COLO668 (cell line): Measurements from ENCODE around the gene CCR9.
A peak's percentile ranks its signal among the peaks of the same experiment; 100 is the strongest.
"Not testable (repeated sequence)": the region's sequence is repeated elsewhere in the genome, so short reads cannot be mapped to it uniquely, and the experiment has no call there.

Source experiments
- DNase-seq: peaks from one replicate; lab custom pipeline; 2025; ENCODE audit not compliant: unreplicated experiment; lab: John Stamatoyannopoulos, UW

CCR9 gene

GRCh38 chr3:45885979-45886705, at the start of gene CCR9:
Gene CCR9 (plus strand): TSS chr3:45886543. CDS start chr3:45894934, 8,391 bp downstream.
- peak; percentile 10 for DNase-seq

DNA sequence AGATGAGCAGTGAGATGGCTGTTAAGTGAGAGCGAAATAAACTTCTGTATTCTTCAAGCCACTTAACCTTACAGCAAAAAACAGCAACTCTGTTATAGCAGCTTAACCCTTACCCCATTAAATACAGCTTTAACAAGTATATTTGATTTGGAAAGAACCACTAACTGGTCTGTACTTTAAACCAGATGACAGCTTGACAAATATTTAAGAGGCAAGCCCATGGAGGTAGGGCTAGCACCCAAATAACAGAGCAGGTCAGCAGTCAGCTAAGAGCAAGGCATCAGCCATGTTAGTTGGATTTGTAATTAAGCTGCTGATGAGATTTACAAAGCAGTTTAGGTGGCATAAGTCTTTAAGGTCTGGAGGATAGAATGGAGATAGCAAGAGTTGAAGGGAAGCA, 47.9 kb upstream of the CCR9 start:
- DNase-seq: no peak

- DNase-seq: peak; percentile 30
These were observed 45.0 kb upstream of the CCR9 start for GRCh38 chr3:45841420-45841756.

GRCh38 chr3:45841757-45842491, 44.4 kb upstream of the CCR9 start, which contains the start of gene LZTFL1:
Gene LZTFL1 (minus strand): TSS chr3:45842119. CDS start chr3:45841991, 128 bp downstream.
- DNase-seq: peak; percentile 83

GRCh38 chr3:45842851-45843625, 43.3 kb upstream of the CCR9 start:
- DNase-seq: no peak

GRCh38 chr3:45844616-45845015, 41.7 kb upstream of the CCR9 start:
- no peak for DNase-seq

DNA sequence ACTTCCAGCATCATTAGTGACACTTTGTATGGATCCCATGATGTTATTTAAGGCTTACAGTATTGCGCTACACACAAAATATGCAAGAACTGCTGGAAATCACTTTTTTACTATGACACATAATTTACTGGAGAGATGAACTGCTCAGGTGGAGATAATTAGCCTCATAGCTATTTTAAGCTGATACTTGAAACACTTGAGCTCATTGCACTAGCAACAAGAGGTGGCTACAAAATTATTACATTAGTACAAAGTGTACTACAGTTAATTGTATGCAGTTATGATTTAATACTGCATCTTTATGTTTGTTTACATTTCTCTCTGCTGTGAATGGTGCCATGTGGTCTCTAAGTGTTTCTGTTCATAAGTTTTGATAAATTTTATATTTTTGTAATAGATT, 38.0 kb upstream of the CCR9 start:
- DNase-seq: no peak

DNA sequence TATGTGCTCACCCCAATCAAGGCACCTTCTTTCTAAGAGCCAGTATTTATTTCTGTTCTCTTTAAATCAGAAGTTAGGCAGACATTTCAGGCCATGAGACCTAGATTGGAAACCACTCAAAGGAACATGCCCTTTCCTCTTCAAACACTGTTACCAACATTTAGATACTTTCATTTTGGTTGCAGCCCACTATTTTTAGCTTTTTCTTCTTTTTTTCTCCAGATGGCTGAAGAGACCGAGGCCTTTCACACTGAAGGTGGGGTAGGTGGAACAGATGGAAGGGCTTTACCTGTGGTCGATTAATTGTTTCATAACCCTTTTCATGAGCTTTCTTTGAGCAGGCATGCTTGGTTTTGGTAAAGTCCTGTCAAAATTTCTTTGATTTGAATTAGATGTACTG, 33.5 kb upstream of the CCR9 start:
- DNase-seq: no peak

DNA sequence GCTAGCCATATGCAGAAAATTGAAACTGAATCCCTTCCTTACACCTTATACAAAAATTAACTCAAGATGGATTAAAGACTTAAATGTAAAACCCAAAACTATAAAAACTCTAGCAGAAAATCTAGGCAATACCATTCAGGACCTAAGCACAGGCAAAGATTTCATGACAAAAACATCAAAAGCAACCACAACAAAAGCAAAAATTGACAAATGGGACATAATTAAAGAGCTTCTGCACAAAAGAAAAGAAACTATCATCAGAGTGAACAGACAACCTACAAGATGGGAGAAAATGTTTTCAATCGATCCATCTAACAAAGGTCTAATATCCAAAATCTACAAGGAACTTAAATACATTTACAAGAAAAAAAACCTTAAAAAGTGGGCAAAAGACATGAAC, 30.0 kb upstream of the CCR9 start:
- DNase-seq: not testable (repeated sequence)

GRCh38 chr3:45857024-45857423, 29.3 kb upstream of the CCR9 start:
- not testable (repeated sequence) for DNase-seq

GRCh38 chr3:45858809-45859543, 27.4 kb upstream of the CCR9 start:
- DNase-seq: no peak

DNA sequence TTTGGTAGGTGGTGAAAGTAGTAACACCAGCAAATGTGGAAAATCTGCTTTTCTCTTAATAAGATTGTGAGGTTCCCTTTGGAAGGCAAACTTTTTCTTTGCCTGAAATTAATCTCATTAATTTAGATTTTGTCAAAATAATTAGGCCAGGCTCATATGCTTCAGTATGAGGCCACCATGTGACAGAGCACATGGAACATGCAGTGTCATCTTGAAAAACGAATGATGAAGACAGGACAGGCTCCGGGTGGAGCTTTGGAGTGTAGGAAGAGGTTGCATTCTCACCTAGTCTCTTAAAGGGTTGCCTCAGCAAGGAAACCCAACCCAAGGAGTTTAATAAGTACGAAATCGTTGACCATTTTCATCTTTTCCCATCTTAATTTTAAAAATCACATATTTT, 25.9 kb upstream of the CCR9 start:
- no peak for DNase-seq

DNA sequence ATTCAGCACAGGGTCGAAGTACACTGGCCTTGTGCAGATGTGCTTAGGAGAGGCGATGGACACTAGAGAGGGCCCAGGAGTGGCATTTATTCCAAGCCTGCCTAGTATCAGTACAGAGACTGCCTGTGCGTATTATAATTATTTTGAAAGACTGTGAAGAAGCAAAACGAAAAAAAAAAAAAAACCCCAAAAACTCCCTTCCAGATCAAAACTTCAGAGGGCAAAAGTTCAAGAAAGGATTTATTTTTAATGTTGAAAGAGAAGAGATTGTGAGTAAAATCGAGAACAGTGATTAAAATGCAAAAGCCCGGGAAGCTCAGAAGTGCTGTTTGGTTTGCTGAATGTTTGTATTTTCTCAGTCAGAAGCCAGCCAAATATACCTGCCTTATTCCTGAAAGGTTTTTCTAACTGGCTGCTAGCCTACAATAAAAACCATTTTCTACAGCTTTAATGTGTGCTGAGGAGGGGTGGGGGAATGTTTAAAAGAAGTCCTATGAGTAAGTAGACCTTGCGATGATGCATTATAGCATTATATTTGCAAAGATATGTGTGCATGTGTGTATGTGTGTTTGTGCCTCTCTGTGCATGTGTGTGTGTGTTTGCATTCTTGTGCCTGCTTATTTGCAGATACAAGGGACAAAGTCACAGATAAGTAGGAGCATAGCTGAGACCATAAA, 25.2 kb upstream of the CCR9 start:
- DNase-seq: no peak

GRCh38 chr3:45864760-45865519, 21.4 kb upstream of the CCR9 start:
- no peak for DNase-seq

- DNase-seq: no peak
These were observed 20.8 kb upstream of the CCR9 start for GRCh38 chr3:45865563-45865962.

- DNase-seq: no peak
These were observed 18.1 kb upstream of the CCR9 start for GRCh38 chr3:45868213-45868612.

GRCh38 chr3:45868650-45869049, 17.7 kb upstream of the CCR9 start:
- no peak for DNase-seq

DNA sequence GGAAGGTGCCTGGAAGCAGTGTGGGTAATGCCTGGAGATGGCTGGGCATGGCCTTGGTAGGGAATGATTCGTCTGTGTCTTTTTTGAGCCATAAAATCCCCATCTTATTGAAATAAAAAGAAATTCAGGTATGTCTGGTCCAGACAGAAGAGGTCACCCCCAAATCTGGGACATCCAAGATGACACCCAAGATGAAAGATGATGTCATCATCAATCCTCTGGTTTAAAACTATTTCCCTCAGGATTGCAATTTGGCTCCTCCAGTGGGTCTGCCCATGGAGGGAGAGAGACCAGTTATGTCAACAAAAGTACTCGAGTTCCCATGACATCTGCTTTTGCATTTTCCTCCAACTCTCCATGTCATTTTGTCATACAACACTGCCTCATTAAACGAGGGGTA, 16.7 kb upstream of the CCR9 start:
- DNase-seq: no peak

DNA sequence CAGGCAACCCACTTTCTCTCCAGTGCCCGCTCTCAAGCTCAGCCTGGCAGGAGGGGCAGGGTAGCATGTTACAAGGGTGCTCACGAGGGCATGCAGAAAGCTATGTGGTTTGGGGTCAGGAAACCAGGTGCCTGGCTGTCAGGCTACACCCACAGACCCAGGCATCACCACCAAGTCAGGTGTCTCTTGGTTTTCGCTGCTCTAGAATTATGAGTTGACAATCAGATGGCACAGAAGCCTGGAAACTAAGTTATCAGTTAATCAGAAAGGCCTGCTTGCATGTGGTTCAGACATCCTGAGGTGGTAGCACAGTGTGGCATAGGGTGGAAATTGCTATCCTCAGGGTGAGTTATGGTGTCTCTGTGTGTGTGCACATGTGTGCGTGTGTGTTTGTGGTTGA, 16.2 kb upstream of the CCR9 start:
- DNase-seq: no peak

GRCh38 chr3:45871780-45872179, 14.6 kb upstream of the CCR9 start:
- no peak for DNase-seq
